GM21717 (cell line): ENCODE data around the gene PTCH2.
A peak's percentile ranks its signal among the peaks of the same experiment; 100 is the strongest.
"Not testable (repeated sequence)": the region's sequence is repeated elsewhere in the genome, so short reads cannot be mapped to it uniquely, and the experiment has no call there.

Experiments
- ATAC-seq: cut with Tn5 transposase; IDR thresholded peaks from one replicate; pipeline ENCODE4 v1.9.1; 2021; ENCODE audit warnings: mild to moderate bottlenecking, moderate library complexity; ENCODE audit not compliant: unreplicated experiment

PTCH2 gene

GRCh38 chr1:44803062-44803311, 40.1 kb downstream of the PTCH2 start:
- ATAC-seq = no peak

- no peak for ATAC-seq
These were observed 40.6 kb downstream of the PTCH2 start for GRCh38 chr1:44802306-44803061.

DNA sequence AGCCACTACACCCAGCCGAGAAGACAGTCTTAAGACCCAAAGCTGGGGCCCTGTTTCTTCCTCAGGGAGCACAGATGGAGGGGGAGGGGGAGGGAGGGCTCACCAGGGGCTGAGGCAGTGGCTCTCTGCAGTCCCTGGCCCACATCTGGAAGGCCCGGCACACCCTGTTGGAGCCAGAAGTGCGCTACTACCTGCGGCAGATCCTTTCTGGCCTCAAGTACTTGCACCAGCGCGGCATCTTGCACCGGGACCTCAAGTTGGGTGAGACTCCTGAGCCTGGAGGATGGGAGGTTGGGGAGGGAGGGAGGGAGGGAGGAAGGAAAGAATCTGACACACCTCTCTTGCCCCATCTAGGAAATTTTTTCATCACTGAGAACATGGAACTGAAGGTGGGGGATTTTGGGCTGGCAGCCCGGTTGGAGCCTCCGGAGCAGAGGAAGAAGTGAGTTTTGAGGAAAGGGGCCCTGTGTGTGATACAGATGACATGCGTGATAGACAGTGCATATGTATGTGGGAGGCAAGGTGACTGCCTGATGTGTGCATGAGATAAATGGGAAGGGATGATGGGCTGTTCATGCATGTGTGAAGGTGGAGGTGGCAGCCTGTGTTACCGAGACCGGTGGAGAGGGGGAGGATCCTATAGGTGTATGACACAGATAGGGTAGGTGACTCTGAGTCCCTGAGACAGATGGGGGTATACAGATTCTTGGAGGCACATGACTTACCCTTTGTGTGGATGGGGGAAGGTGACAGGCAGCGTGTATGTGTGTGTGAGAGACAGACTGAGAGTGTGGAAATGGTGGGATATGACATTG, 41.4 kb downstream of the PTCH2 start:
- ATAC-seq = no peak

DNA sequence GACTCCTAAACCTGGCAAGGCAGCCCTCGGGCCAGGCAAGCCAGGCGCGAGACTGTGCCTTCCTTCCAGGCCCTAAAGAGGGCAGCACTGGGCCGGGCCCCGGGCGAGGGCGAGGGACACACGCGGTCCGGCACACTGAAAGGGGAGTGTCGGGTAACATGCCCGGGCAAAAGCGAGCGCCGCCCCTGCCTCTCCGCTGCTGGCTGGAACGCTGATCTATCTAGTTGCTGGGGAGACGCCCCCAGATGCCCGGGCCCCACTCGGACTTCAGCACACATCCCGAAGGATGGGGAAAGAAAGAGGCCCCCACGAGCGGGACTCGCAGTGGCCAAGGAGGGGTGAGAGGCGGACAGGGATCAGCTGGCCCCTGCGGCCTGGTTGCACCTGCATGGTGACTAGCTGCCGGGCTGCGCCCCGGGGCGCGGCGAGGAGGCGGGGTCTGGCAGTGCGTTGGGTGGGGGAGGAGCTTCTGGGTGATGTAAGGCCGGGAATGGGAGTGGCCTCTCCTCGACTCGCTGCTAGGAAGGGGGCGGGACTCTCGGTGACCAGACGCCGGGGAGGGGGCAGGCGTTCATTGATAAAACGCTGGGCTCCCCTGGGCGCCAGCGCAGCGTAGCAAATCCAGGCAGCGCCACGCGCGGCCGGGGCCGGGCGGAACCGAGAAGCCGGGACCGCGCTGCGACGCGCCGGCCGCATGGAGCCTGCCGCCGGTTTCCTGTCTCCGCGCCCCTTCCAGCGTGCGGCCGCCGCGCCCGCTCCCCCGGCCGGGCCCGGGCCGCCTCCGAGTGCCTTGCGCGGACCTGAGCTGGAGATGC, 43.1 kb downstream of the PTCH2 start, which contains the start of gene PLK3:
Gene PLK3 (plus strand): TSS at position 608 of the 815 bp plus-strand sequence. CDS start 87 bp downstream, at position 695.
- ATAC-seq = peak; percentile 75

DNA sequence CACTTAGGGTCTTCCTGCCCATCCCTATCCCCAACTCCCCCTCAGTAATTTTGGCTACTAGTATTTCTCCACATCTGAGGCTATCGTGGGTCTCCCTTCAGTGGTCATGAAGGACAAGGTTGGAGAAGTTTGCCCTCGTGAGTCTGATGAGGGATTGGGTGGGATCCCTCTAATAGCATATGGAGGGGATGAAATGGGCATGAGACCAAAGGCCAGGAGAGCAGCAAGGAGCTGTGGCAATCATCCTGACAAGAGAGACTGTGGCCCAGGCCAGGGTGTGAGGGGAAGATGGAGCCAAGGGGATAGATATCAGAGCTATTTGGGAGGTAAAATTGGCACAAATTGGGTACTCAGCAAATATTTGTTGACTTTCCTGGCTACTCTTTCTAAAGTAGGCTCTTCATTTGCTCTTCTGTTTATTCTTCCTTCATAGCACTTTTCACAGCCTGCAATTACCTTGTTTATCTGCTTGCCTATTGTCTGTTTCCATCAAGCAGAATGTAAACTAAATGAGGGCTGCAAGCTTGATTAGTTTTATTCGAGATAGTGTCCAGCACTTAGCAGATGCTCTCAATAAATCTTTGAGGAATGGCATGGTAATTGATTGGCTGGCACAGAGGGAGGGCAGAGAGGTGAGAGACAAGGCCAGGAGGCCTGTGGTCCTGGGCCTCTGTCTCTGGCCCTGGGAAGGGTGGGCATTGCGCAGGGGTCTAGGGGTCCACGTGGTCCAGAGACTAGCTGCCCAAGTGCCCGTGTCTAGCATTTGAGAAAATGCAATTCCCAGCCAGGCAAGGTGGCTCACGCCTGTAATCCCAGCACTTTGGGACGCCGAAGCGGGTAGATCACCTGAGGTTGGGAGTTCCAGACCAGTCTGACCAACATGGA, 44.3 kb downstream of the PTCH2 start:
- no peak for ATAC-seq

DNA sequence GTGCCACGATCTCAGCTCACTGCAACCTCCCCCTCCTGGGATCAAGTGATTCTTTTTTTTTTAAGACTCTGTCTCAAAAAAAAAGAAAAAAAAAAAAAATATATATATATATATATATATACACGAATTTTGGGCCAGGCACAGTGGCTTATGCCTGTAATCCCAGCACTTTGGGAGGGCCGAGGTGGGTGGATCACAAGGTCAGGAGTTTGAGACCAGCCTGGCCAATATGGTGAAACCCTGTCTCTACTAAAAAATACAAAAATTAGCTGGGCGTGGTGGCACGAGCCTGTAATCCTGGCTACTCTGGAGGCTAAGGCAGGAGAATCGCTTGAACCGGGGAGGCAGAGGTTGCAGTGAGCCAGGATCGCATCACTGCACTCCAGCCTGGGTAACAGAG, 45.2 kb downstream of the PTCH2 start:
- not testable (repeated sequence) for ATAC-seq

DNA sequence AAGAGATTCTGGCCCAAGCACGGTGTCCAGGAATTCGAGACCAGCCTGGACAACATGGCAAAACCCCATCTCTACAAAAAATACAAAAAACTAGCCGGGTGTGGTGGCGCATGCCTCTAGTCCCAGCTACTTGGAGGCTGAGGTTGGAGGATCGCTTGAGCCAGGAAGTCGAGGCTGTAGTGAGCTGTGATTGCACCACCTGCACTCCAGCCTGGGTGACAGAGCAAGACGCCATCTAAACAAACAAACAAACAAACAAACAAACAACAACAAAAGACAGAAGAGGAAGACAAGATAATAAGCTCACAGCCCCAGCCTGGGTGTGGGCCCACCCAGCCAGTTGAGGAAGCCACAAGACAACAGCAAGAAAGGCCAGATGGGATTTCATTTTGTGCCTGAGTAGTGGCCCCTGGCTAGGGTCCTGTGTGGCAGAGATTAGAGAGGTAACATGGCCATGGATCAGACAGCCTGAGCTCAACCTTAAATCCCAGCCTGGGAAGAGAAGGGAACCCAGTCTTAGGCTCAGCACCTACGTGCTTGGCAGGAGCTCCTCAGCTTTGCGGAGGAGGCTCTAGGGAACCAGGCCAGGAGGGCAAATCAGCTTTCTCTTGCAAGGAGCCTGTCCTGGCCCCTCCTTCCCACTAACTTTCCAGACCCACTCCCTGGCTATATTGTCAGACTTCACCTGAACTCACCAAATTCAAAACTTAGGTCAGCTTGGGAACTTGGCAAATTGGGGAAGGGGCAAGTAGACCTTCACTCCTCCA, 50.1 kb downstream of the PTCH2 start:
- no peak for ATAC-seq

DNA sequence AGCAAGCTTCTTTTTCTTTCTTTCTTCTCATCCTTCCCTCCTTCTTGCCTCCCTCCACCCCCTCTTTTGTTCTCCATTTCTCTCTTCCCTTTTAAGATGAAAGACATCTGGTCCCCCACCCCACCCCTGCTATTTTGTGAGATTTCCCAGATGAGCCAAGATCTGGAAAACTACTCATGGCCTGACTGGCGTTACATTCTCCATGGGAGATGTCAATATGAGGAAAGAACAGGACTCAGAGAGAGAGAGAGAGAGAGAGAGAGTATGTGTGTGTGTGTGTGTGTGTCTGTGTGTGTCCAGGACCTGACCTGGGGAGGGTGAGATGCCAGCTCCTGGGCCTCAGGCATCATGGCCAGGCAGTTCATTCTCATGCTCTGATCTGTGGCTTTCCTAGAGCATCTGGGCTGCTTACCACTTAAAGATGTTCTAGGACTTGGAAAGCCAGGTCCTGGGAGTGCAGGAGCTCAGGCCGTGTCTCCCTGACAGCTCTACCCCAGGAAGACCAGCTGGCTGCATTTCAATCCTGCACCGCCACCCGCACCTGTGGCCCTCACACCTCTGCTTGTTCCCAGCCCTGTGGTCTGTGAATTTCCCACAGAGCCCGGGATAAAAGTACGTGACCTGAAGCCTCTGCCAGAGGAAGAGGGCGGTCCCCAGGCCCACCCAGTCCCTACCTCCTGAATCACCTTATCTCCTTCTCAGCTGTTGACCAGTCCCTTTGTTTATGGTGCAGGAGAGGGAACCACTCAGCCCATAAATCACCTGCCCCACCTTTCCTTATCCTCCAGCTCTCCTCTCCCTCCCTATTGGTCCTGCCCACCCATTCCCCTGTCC, 51.9 kb downstream of the PTCH2 start:
- no peak for ATAC-seq

- ATAC-seq = no peak
These were observed 54.8 kb downstream of the PTCH2 start, which contains the start of gene BEST4 for GRCh38 chr1:44788120-44788860. TSS of gene BEST4 (minus strand) at chr1:44788170. CDS start at chr1:44787705, 465 bp downstream.

GRCh38 chr1:44787506-44787905, 55.5 kb downstream of the PTCH2 start:
- ATAC-seq = no peak

DNA sequence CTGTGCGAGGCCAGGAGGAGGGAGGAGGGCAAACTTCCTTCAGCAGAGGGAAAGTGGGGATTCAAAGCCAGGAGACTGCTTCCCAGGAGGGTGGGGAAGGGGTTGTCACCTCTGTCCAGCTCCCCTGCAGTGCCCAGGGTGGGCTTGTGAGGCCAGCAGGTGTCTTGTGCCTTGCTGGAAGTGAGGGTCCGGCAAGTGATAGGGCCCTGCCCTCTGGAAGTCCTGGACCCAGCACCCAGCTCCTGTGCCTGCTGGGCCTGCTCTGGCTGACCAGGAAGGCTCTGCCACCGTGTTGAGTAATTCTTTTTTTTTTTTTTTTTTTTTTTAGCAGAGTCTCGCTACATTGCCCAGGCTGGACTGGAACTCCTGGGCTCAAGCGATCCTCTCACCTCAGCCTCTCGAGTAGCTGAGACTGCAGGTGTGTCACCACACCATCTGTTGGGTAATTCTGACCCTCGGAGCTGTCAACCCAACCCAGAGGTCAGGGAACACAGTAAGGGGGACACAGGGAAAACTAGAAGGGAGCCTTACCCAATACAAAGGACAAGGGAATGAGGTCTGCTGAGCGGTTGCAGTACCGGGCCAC, 56.1 kb downstream of the PTCH2 start:
- ATAC-seq = no peak

DNA sequence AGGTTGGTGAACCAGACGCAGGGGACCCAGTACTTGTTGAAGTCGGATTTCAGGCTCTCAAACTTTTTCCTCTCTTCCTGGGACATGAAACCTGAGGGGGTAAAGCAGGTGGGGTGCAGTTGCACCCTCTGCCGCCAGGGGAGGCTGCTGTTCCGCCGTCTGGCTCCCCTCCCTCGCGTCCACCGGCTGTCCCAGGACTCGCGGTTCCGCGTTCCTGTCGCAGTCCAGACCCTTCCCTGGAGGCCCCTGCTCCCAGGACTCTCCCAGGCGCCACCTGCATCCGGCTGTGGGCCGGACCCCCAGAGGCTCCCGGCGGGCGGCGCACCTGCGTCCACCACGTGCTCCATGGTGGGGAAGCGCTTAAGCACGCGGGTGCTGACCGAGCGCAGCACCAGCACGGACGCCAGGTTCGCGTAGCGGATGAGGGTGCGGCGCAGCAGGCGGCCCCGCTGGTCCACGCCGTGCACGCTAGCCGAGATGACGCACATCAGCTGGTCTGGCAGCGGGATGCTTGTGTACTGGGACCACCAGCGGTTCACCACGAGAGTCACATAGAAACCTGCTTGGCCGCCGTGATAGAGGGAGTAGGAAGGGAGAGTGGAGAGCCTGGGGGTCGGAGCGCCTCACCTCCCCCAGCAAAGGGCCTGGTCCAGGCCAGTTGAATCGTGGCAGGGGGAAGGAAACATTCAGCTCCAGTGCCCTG, 56.8 kb downstream of the PTCH2 start:
- ATAC-seq = peak; percentile 46

DNA sequence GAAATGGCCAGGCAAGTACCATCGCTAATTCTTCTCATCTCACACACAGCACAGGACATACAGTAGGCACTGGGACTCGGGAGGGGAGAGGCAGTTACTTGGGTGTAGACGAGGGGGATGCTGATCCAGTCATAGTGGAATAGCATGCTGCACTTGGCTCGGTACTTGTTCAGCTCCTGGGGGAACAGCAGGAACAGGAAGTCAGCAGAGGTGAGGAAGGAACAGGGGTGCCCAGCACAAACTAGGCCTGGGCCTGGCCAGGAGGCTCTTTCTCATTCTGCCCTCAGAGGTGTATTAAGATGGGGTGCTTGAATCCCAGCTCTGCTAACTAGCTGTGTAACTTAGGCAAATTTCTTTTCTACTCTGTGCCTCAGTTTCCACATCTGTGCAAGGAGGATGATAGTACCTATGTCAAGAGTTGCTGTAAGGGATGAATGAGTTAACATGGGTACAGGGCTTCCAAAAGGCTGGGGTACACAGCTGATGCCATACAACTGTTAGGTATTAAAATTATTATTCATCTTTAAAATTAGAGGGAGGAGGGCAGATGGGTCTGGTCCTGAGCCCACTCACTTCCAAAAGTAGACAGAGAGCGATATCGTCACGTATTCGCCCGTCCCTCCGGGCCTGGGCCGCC, 57.4 kb downstream of the PTCH2 start:
- ATAC-seq = no peak

DNA sequence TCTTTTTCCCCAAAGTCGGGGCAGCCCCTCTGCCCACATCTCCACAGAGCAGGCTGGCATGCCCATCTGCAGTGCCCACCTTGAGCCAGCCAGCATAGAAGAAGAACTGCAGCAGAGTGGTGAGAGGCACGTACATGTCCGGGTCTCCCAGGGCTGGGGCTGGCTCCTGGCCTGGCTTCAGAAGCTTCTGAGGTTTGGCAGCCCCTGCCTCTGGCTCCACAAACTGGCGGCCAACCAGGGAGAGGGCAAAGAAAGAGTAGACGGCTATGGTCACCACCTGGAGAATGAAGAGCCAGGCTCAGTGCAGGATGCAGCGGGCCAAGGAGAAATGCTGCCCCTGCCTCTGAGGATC, 58.0 kb downstream of the PTCH2 start:
- ATAC-seq = no peak

DNA sequence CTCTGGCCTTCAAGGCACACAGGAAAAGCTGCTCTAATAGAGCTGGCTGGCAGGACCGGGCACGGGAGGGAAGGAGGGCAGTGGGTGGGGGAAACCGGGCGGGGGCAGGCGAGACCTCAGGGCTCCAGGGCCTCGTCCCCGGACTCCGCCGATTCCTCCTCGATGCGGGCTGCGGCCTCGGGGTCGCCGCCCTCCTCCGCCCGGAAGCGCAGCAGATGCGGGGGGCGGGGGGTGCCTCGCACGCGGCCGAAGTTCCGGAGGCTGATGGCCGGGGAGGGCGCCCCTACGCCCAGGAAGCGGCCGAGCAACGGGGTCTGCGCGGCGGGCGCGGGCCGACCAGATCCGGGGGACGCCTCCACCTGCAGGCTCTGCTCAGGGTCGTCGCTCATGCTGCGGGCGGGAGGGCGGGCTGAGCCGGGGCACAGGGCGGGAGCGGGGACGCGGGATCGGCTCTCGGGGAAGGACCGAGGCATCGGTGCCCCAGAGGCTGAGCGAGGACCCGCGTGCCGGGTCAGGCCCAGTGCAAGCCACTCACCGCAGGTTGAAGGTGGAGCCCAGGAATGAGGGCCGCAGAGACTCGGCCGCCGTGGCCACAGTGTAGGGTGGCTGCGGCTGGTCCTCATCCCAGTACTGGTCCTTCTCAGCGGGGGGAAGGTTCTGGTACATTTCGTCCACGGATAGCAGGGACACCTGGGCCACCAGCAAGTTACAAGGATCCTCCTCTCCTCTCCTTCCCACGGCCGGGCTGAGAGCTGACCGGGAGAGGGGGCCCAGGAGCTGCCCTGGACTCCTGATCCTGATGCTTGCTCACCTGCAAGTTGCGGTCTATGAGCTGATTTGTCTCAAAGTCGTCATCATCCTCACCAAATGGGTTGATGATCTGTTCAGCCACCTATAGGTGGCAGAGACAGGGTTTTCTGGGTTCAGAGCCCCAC, 58.7 kb downstream of the PTCH2 start:
- no peak for ATAC-seq

GRCh38 chr1:44783697-44784093, 59.4 kb downstream of the PTCH2 start:
- ATAC-seq = no peak
